K562 (cell line): Measurements from ENCODE around the gene ANKMY1. TPM values are rescaled to one million over a fixed set of nuclear protein-coding genes. Genes with fewer than 3 reads are reported as not detected.

ENCODE experiments used
- BCOR ChIP-seq: fragments of 450-650 bp; IDR thresholded peaks from 2 replicates; pipeline ENCODE4 v1.6.1; 2016
- COPS2 ChIP-seq: fragments of 450-650 bp; conservative IDR thresholded peaks from 2 replicates; pipeline ENCODE4 v1.6.1; 2016; ENCODE audit warnings: mild to moderate bottlenecking, moderate library complexity
- FOXP1 ChIP-seq: sonication (generic); formaldehyde crosslinking; IDR thresholded peaks from 2 replicates; pipeline ENCODE4 v1.8.0; 2022; ENCODE audit warnings: mild to moderate bottlenecking, missing genetic modification reagents
- GABPA ChIP-seq: fragments of 200-800 bp; sonication (Bioruptor generic); conservative IDR thresholded peaks from 2 replicates; pipeline ENCODE4 v1.6.1; 2016; ENCODE audit warnings: low read depth, missing genetic modification characterization, missing compliant biosample characterization
- HDAC6 ChIP-seq: IDR thresholded peaks from 2 replicates; pipeline ENCODE4 v1.6.1; 2012; ENCODE audit warnings: low read depth, mild to moderate bottlenecking, control low read depth, inconsistent platforms, low read length, moderate library complexity
- HMG20B ChIP-seq: fragments of 250-450 bp; sonication (Bioruptor Pico); IDR thresholded peaks from 2 replicates; pipeline ENCODE4 v1.5.0; 2021; ENCODE audit warnings: mild to moderate bottlenecking
- JUND ChIP-seq, 2 experiments: IDR thresholded peaks; 2 replicates in 1 of 2; 3 replicates in 1 of 2; pipeline ENCODE4 v1.6.1; 2011; ENCODE audit warnings: borderline replicate concordance in 2 of 2, low read depth in 2 of 2, low read length in 2 of 2, improper control_type of control experiment in 1 of 2, missing biosample characterization in 1 of 2, missing genetic modification characterization in 1 of 2, missing genetic modification reagents in 1 of 2
- KLF13 ChIP-seq: fragments of 450-650 bp; IDR thresholded peaks from 2 replicates; pipeline ENCODE4 v1.6.1; 2016; ENCODE audit warnings: missing genetic modification characterization, low read depth, mild to moderate bottlenecking, missing compliant biosample characterization, moderate library complexity, borderline replicate concordance
- MTA3 ChIP-seq: fragments of 450-650 bp; formaldehyde crosslinking; IDR thresholded peaks from 2 replicates; pipeline ENCODE4 v1.6.1; 2017; ENCODE audit warnings: mild to moderate bottlenecking, borderline replicate concordance
- NFXL1 ChIP-seq: fragments of 450-650 bp; formaldehyde crosslinking; IDR thresholded peaks from 2 replicates; pipeline ENCODE4 v1.4.0; 2021; ENCODE audit warnings: mild to moderate bottlenecking
- OTX1 ChIP-seq: fragments of 450-650 bp; formaldehyde crosslinking; IDR thresholded peaks from 2 replicates; pipeline ENCODE4 v1.4.0; 2022; ENCODE audit warnings: mild to moderate bottlenecking
- PHTF2 ChIP-seq: fragments of 250-450 bp; sonication (Bioruptor Pico); IDR thresholded peaks from 2 replicates; pipeline ENCODE4 v1.5.0; 2021; ENCODE audit warnings: mild to moderate bottlenecking
- PPARD ChIP-seq: fragments of 250-450 bp; sonication (Bioruptor Pico); IDR thresholded peaks from 2 replicates; pipeline ENCODE4 v1.8.0; 2022; ENCODE audit warnings: inconsistent platforms, mild to moderate bottlenecking, moderate library complexity
- PRMT5 ChIP-seq: sonication (generic); formaldehyde crosslinking; IDR thresholded peaks from 2 replicates; pipeline ENCODE4 v1.5.0; 2020; ENCODE audit warnings: missing genetic modification reagents
- PTRF ChIP-seq: fragments of 450-650 bp; IDR thresholded peaks from 2 replicates; pipeline ENCODE4 v1.6.1; 2016; ENCODE audit warnings: mild to moderate bottlenecking, missing genetic modification characterization, missing compliant biosample characterization
- RNF2 ChIP-seq: sonication (generic); IDR thresholded peaks from 2 replicates; pipeline ENCODE4 v1.6.1; 2016
- SAFB2 ChIP-seq: fragments of 200-400 bp; formaldehyde crosslinking; IDR thresholded peaks from 2 replicates; pipeline ENCODE4 v1.6.1; 2018; ENCODE audit warnings: borderline replicate concordance, low read length, low read depth, moderate library complexity; ENCODE audit not compliant: severe bottlenecking
- SREBF2 ChIP-seq: sonication (generic); formaldehyde crosslinking; IDR thresholded peaks from 2 replicates; pipeline ENCODE4 v1.4.0; 2020; ENCODE audit warnings: mild to moderate bottlenecking, missing genetic modification reagents
- ZFP1 ChIP-seq: fragments of 450-650 bp; formaldehyde crosslinking; IDR thresholded peaks from 2 replicates; pipeline ENCODE4 v1.4.0; 2020; ENCODE audit warnings: mild to moderate bottlenecking, mixed read lengths
- ZFP30 ChIP-seq: fragments of 250-450 bp; sonication (Bioruptor Pico); IDR thresholded peaks from 2 replicates; pipeline ENCODE4 v1.8.0; 2022; ENCODE audit warnings: moderate library complexity, mild to moderate bottlenecking, inconsistent platforms, borderline replicate concordance
- ZNF507 ChIP-seq: conservative IDR thresholded peaks from 2 replicates; pipeline ENCODE4 v1.6.1; 2017; ENCODE audit warnings: missing genetic modification characterization, missing compliant biosample characterization
- polyA plus RNA-seq, 8 experiments: library from polyadenylated mRNA; depleted of rRNA in 4 of 8; stranded (reverse) in 5 of 8; unstranded in 3 of 8; fragments of >200 nt; fragmentation: Nextera tagmentation in 2 of 8; fragmentation: Illumina TruSeq in 1 of 8; extraction: Ambion mirVana in 2 of 8; extraction: Trizol in 1 of 8; gene quantifications; 2 replicates each; pipeline versions ENCODE4 v1.2.1 to v1.2.3, GENCODE V29; 2011 to 2014; ENCODE audit warnings: inconsistent platforms in 1 of 8, missing spikeins in 1 of 8
- total RNA-seq, 7 experiments: library from RNA; depleted of rRNA in 6 of 7; stranded (reverse); fragments of >200 nt in 6 of 7; fragmentation: Illumina TruSeq in 2 of 7; extraction: Trizol in 2 of 7; gene quantifications; 2 replicates each; pipeline versions ENCODE4 v1.2.1 to v1.2.3, GENCODE V29; 2011 to 2021; ENCODE audit warnings: low replicate concordance in 1 of 7
- TF ChIP-seq, protein P1 (sequence below), 2 experiments: fragments of 450-650 bp in 1 of 2; sonication (generic) in 1 of 2; formaldehyde crosslinking in 1 of 2; IDR thresholded peaks in 1 of 2; conservative IDR thresholded peaks in 1 of 2; 2 replicates each; pipeline versions ENCODE4 v1.6.1 to v1.8.1; 2016 to 2023; ENCODE audit warnings: mild to moderate bottlenecking in 2 of 2, moderate library complexity in 2 of 2, inconsistent platforms in 1 of 2, missing genetic modification reagents in 1 of 2
- TF ChIP-seq, protein P2 (sequence below): fragments of 250-450 bp; sonication (Bioruptor Pico); IDR thresholded peaks from 2 replicates; pipeline ENCODE4 v1.8.0; 2021; ENCODE audit warnings: borderline replicate concordance, mild to moderate bottlenecking, moderate library complexity; ENCODE audit not compliant: poor library complexity, severe bottlenecking
- TF ChIP-seq, protein P3 (sequence below): sonication (generic); formaldehyde crosslinking; IDR thresholded peaks from 2 replicates; pipeline ENCODE4 v1.8.0; 2023; ENCODE audit warnings: mild to moderate bottlenecking, missing genetic modification reagents
- TF ChIP-seq, protein P4 (sequence below): fragments of 450-650 bp; formaldehyde crosslinking; IDR thresholded peaks from 2 replicates; pipeline ENCODE4 v1.4.0; 2020; ENCODE audit warnings: mild to moderate bottlenecking, moderate library complexity

Gene ANKMY1
- total and polyA plus RNA-seq, 9 of the 15 experiments (the other 6 are each of a cell fraction or from before 2014, with no cell fraction given), result 0.75 to 15.1 (median 11.7) TPM

DNA sequence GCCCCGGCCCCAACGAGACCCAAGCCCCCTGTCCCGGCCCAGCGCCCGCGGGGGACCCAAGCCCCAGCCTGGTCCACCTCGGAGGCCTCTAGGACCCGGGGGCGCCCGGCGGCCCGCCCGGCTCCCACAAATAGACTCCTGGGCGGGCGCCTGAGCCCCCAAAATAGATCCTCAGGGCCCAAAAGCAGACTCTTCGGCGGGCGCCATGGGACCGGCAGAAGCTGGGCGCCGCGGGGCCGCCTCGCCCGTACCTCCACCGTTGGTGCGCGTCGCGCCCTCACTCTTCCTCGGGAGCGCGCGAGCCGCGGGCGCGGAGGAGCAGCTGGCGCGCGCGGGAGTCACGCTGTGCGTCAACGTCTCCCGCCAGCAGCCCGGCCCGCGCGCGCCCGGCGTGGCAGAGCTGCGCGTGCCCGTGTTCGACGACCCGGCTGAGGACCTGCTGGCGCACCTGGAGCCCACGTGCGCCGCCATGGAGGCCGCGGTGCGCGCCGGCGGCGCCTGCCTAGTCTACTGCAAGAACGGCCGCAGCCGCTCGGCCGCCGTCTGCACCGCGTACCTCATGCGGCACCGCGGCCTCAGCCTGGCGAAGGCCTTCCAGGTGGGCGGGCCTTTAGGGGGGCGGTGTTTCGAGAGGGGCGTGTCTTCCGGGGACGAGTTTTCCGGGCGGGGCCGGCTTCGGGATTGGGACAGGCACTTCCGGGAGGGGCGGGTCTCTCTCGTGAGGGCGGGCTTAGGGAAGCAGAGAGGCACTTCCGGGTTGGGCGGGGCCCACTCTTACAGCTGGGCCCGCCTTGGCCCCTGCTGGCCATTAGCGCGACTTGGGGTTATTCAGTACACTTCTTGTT is 2.9 kb upstream of the ANKMY1 start (continued):
- TF ChIP-seq NFXL1 (CRISPR knock-in tag) (no peak), GABPA (tag) (peak; percentile 87), FOXP1 (CRISPR knock-in tag) (peak; percentile 73), HDAC6 (no peak), RNF2 (no peak), COPS2 (no peak), ZFP1 (no peak), ZNF507 (no peak), ZFP30 (CRISPR knock-in tag) (no peak), PTRF (tag) (no peak), HMG20B (CRISPR knock-in tag) (no peak), KLF13 (tag) (peak; percentile 62; the same call in 1 of the 2 replicates), PPARD (no peak), SREBF2 (CRISPR knock-in tag) (no peak), BCOR (no peak), PHTF2 (no peak), SAFB2 (no peak), JUND (IDR thresholded peaks at IDR 0.05; ENCODE audit: borderline replicate concordance, low read depth, low read length) (no peak), JUND (tag; IDR thresholded peaks at IDR 0.05; ENCODE audit: borderline replicate concordance, low read depth, low read length) (no peak), MTA3 (0 out of 2 replicates have a peak, but pooled peaks have one; percentile 5), OTX1 (CRISPR knock-in tag) (no peak), PRMT5 (no peak)
- TF ChIP-seq, protein P1, sequence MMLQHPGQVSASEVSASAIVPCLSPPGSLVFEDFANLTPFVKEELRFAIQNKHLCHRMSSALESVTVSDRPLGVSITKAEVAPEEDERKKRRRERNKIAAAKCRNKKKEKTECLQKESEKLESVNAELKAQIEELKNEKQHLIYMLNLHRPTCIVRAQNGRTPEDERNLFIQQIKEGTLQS (IDR thresholded peaks at IDR 0.05), result no peak
- TF ChIP-seq, protein P1 (CRISPR knock-in tag; conservative IDR thresholded peaks at IDR 0.05), result no peak
- TF ChIP-seq, protein P2, sequence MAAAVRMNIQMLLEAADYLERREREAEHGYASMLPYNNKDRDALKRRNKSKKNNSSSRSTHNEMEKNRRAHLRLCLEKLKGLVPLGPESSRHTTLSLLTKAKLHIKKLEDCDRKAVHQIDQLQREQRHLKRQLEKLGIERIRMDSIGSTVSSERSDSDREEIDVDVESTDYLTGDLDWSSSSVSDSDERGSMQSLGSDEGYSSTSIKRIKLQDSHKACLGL, result no peak
- TF ChIP-seq, protein P3, sequence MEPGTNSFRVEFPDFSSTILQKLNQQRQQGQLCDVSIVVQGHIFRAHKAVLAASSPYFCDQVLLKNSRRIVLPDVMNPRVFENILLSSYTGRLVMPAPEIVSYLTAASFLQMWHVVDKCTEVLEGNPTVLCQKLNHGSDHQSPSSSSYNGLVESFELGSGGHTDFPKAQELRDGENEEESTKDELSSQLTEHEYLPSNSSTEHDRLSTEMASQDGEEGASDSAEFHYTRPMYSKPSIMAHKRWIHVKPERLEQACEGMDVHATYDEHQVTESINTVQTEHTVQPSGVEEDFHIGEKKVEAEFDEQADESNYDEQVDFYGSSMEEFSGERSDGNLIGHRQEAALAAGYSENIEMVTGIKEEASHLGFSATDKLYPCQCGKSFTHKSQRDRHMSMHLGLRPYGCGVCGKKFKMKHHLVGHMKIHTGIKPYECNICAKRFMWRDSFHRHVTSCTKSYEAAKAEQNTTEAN, result no peak
- TF ChIP-seq, protein P4, sequence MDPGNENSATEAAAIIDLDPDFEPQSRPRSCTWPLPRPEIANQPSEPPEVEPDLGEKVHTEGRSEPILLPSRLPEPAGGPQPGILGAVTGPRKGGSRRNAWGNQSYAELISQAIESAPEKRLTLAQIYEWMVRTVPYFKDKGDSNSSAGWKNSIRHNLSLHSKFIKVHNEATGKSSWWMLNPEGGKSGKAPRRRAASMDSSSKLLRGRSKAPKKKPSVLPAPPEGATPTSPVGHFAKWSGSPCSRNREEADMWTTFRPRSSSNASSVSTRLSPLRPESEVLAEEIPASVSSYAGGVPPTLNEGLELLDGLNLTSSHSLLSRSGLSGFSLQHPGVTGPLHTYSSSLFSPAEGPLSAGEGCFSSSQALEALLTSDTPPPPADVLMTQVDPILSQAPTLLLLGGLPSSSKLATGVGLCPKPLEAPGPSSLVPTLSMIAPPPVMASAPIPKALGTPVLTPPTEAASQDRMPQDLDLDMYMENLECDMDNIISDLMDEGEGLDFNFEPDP (CRISPR knock-in tag), result no peak
